GM19372 (cell line): ENCODE results near the gene MAML3.

Source experiments
- ATAC-seq: cut with Tn5 transposase; IDR thresholded peaks from one replicate; pipeline ENCODE4 v1.9.1; 2021; ENCODE audit warnings: mild to moderate bottlenecking, low read depth, moderate library complexity; ENCODE audit not compliant: unreplicated experiment

Gene MAML3

DNA sequence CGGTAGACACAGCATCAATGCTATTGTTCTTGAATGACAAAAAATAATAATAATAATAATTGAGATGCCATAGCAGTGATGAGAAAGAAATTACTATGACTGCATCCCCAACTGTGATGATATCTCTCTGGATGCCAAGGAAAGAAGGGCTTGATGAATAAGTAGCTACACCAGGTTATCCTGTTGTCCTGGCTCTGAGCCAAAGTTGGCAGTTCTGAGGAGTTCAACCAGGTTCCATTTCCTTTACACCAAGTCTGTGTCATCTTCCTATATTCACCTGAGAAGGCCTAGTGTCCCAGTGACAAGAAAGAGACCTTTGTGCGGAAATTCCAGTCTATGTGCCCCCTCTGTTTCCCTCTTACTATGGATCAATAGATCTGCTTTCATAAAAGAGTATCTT, 3.4 kb upstream of the MAML3 start:
- ATAC-seq = no peak

DNA sequence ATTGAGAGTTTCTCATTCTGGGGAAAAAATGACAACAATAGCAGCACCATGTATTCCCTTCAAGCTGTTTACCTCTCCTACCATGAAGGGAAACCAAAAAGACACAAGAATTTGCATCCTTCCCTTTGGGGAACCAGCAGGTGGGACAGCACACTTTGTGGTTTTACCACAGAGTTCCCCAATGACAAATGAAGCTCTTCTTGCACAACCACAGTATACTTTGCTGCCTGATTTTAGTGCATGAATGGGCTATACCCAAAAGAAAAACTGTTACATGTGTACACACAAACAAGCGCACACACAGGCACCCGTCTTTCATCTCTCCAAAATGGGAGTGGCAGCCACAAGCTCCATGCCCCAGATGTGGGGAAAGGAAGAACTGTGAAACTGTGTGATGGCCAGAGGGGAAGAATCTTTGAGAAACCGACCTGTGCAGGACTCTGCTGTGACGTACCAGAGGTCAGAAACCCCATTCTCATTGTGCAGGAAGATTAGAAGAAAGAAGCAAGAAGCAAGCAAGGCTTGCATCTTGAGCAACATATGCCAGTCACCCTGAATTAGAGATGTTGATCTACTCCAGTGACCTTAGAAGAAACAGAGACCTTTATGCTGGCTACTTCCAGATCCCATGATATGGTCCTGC, 2.7 kb upstream of the MAML3 start:
- ATAC-seq = peak; percentile 45

DNA sequence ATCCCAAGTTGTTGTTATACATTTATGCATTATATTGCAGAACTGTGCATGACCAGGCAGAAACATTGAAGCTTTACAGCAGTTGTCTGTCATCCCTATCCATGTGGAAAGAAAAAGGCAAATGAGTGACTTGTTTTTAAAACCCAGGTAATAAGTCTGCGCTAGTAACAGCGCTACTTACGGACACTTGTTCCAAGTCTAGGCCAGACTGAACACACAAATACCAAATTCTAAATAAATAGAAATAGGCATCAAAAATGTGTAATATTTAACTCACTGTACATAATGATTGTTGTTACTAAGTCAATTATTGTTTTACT, 548 bp upstream of the MAML3 start:
- ATAC-seq = no peak

DNA sequence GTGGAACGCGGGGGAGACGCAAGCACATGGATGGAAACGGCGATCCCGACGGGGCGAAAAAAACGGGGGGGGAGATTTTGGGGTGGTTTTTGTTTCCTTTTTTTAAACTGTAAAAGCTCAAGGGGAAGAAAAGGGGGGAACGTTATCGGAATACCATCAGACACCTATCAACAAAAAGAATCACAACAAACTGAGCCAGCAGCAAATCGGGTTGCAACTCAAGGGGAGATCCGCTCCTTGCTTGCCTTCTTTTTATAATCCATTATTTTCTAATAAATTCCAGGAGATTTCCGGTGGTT, 616 bp downstream of the MAML3 start:
- no peak for ATAC-seq

DNA sequence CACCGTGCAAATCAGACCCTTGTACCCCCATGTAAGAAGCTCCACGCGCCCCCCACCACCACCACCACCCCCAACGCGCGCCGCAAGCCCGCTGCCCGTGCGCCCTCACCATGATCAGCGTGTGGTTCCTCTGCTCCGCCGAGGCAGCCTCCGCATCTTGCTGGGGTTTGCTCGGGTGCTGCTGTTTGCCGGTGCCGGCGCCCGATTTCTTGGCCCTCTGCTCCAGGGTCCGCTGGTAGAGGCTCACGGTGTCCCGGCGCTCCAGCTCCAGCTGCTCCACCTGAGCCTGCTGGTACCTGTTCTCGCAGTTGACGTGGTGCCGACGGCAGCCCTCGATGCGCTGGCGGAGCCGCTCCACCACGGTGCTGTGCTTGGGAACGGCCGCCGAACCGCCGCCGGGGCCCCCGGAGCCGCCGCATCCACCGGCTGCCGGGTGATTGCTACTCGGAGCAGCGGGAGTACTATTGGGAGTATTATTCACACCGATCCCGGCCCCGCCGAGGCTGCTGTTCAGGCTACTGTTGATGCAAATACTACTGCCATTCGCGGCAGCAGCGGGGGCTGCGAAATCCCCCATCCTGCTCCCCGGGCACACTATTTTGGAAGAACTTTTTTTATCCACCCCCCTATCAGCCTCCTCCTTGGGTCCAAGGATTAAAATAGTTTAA, 1.1 kb downstream of the MAML3 start:
- ATAC-seq = no peak

DNA sequence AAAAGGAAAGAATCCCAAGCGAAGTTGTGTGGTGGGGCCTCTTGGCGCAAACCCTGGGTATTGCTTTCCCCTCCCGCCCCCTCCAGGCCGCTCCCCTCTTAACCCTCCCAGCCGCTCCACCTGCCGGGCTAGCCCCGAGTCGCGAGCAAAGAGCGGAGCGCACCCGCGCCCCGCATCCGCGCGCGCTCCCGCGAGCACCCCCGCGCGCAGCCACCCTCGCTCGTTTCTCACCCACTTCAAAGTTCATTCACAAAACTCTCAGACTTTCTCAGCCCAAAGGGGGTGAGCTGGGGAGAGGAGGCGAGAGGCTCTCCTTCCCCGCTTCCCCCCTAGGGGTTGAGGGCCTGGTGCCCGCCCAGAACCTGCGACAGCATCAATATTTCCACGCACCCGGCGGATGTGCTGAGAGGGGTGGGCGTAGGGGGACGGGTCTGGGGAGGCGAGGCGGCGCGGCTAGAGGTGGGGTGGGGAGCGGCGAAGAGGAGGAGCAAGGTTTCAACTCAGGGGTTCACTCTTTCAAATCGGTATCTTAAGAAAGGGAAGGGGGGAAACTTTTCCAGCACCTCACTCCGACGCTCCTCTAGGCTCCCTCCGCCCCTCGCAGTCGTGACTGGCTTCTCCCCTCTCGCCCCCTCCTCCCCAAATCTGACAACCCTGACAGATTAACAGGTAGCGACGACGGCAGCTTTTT, 1.8 kb downstream of the MAML3 start:
- ATAC-seq = no peak

DNA sequence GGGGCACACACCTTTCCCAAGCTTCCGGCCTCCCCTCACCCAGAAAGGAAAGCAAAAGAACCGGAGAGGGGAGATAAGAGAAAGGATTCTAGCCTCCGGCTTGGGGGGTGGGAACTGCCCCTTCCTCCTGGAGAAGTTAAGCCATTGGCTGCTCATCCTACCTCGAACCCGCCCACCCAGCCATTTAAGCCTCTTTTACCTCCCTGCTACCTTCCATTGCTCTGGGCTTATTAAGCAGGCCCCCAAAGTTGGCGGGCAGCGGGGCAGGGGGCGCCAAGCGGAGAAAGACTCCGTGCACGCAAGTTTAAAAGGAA, 2.3 kb downstream of the MAML3 start:
- ATAC-seq = no peak

DNA sequence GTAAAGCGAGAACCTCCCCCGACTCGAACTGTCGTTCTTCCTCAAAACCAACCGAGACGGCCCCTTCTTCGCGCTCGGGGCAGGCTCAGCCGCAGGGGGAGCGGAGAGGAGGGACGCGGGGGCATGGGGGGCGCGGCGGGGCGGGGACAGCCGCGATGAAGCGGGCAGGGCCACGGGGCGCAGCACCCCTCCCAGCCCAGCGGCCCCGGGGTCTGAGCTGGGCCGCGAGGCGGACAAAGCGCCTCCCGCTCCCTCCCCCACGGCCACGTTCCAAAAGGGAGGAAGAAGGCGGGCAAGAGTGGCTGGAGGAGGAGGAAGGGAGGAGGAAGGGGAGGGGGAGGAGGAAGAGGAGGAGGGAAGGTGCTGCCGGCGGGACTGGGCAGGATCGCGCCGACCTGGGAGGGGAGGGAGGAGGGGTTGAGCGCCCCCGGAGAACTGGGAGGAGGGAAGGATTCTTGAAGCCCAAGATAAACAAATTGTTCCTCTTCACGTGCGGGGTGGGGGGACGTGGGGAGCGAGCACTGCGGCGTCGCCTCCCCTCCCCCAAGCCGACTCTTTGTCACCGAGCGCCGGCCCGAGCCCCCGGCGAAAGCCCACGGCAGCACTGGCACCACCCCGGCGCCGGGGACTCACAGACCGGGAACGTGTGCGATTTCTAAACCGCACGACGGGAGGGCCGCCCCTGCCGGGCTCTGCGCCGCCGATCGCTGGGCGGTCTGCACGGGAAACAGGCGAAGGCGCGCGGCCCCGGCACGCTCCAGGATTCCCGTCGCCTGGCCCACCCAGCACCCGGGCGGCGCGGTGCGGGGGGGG, 2.9 kb downstream of the MAML3 start:
- ATAC-seq = no peak

DNA sequence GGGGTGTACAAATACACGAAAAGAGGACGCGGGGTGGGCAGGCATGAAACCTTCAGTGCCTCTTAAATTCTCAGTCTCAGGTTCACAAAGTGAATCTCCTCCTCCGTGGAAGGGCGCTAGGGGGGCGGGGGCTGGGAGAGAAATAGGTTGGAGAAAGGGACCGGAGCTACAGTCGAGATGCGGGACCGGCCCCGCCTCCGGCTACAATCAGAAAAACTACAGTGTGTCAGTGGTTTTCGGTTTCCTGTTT, 3.4 kb downstream of the MAML3 start:
- ATAC-seq = no peak

DNA sequence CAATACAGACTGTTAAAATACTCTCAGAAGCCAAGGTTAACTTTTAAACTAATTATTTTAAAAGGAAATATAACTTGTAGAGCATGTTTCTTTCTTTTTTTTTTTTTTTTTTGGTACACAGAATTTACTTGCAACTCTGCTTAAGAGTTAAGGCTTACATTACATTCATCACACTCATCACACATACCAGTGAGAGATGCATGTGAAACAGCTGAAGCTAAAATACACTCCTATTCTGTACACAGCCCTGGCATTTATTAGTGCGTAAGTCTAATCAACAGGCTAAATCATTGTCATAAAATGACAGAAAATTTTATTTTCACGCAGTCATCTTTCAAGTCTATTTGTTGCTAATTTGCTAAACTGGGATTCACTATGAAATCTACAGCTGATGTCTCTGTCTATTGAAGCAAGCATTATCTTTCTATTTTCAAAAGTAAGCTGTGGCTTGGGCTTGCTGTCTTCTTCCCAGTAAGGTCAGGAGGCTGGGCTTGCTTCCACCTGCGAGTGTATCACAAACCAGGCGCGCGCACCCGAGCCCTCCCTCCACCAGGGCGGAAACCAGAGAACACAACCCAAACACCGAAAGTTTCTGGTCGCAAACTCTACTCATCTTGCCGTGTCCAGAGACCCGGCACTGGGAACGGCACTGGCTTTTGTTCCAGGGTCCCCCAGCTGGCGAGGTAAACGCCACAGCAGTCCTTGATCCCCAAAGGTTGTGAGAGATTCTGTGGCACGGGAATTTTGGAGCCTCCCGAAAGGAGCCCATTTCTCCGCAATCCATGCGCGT, 3.9 kb downstream of the MAML3 start:
- no peak for ATAC-seq

DNA sequence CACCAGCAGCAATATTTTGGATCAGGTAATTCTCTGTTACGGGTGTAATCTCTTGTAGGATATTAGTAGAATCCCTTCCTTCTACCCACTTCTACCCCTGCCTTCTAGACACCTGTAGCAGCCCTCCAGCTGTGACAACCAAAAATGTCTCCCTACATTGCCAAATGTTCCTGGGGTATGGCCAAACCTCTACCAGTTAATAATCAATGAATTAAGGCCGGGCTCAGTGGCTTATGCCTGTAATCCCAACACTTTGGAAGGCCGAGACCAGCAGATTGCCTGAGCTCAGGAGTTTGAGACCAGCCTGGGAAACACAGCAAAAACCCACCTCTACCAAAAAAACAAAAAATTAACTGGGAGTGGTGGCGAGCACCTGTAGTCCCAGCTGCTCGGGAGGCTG, 9.9 kb downstream of the MAML3 start:
- ATAC-seq = no peak

DNA sequence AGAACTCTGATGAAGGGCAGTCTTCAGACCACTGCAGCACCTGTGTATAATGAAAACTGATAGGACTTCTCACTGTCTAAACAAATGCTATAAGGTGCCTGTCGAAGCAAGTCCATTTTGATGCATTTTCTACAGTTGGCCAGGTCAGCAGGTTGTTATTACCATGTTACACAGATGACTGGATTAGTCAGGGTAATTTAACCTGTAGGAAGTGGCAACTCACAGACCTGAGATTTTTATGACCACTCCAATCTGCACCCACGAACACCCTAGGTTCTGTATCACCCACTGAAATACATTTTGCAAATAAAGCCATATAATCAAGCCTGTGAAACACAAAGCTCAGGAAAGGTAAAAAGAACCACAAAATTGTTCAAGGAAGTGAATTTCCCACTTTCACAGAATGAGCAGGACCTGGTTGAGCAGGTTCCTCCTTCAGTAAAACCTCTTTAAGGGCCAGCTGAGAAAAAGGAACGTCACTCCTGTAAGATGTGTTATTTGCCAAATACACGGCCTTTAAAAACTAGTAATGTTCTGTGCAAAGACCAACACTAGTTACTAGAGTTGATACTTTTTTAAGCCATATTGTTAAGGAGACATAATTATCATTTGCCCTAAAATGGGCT, 12.7 kb downstream of the MAML3 start:
- ATAC-seq = no peak

DNA sequence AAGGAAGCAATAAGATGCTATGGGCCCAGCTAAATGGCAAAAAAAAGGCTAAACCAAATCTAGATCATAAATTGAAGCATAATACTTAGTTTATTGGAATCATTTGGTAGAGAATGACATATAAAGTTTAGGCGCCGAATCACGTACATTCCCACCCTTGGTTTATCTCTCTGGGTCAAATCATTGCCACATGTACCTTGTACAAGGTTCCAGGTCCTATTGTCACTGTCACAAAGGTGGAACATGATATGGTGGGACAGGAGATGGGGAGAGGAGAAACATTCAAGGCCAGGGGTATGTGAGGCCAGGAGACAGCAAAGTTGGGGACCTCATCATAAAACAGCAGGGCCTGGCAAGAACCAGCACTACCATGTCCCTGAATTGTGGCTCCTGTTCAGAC, 13.4 kb downstream of the MAML3 start:
- ATAC-seq = no peak

DNA sequence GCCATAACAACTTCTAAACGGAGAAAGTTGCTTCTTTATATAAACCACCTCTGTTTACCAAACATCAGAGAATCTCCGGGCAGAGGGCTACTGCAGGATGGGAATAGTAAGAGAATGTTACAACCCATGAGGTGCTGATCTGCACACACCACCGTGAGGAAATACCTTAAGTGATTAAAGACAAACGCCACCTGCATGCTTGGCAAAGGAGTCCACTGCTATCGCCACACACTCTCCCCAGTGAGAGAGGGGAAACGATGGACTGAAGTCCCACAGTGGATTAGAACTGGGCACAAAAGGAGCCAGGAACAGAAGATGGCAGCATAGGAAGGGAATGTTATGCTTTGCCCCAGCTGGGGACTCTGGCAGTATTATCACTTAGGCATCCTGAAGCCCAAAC, 15.6 kb downstream of the MAML3 start:
- no peak for ATAC-seq

DNA sequence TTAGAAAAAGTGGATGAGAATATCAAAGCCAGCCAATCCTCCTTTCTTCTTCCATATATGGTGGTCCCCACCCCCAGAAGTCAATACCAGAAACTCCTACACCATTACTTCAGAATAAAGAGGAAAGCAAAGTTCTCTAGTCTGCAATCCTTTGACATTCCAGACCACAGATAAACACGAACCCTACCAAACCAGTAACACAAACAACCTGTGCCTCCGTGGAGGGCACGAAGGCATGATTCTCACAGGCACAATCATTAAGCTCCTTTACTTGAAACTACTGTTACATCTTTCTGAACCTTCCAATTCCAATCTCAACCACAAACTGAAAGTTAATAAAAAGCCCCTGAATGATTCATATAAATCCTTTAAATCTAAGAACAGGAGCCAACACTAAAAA, 16.3 kb downstream of the MAML3 start:
- ATAC-seq = no peak

DNA sequence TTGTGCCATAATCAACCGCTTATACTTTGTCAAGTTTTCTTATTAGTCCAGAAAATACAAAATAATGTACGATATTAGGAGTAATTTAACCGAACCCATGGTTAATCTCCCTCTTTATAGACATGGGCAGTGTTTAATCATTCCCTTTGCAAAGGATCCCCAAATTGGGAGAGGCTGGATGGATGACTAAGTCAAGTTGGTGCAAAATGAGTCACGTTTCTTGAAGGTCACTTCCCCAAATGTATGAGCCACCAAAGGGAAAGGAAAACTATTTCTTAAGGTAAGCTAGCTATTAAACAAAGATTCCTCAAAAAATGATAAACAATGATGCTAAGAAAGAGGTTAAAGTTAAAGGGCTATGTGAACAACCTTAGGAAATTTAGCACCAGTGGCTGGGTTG, 17.5 kb downstream of the MAML3 start:
- no peak for ATAC-seq

DNA sequence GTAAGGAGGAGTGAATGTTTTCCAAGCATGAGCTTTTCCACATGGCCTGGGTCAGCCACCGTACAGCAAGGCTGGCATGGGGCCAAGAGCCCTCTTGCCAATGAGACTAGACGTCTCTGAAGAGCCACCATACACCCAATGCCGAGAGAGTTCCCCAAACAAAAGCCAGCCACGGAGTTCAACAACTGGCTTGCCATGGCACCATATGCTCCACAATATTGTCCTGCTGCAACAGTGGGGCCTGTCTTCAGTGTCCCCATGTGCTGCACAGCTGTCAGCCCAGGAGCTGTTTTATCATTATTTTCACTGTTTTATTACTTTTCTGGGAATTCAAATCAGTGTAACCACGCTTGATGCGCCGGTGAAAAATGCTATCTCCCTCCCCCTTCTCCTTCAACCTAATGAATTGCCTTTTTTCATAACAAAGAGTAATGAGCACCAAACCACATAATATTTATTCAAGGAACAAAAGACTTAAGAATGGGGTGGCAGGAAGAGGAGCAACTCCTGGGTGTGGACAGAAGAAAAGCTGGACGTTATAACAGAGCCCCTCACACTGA, 18.4 kb downstream of the MAML3 start:
- ATAC-seq = no peak

DNA sequence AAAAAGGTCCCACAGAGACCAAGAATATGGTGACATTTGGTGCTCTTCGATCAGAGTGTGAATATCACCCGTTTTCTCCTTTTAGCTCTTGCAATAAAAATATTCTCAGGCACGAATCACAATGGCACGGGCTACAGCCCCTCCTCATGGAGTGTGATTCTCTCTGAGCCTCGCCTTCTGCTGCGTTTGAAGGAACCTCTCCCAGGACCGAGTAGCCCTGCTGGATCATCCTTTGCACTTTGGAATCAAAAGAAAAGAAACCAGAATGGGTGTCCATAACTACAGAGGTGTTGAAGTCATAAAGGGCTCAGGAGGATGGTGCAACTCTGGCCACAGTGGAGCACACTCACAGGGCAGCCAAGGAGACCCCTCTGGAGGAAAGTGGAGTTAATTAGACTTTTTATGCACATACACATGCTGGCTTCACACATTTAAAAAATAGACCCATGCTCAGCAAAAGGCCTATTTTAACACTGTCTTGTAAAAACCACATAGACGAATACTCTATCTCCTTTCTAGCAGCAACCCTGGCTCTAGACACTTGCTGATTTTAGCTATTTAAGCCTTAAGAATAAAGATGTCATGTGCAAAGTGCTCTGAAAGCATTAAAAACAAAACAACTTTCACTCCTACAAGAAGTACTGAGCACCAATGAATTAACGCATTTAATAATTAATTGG, 19.1 kb downstream of the MAML3 start:
- no peak for ATAC-seq

DNA sequence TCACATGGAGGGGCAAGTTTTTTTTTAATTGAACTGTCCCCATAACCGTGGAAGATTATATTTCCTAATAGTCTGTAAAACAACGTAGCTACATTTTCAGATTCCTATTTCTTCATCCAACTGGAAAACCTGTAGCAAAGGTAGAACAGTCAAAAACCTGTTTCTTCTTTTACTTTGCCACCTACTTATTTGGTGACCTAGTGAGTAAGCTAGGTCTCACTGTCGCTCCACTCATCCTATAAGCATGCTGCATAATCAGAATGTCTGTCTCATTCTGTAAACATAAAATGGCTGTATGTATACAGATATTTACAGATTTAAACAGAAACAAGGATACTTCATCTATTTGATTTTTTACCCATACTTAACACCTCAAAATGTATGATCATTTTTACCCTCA, 20.4 kb downstream of the MAML3 start:
- ATAC-seq = no peak

DNA sequence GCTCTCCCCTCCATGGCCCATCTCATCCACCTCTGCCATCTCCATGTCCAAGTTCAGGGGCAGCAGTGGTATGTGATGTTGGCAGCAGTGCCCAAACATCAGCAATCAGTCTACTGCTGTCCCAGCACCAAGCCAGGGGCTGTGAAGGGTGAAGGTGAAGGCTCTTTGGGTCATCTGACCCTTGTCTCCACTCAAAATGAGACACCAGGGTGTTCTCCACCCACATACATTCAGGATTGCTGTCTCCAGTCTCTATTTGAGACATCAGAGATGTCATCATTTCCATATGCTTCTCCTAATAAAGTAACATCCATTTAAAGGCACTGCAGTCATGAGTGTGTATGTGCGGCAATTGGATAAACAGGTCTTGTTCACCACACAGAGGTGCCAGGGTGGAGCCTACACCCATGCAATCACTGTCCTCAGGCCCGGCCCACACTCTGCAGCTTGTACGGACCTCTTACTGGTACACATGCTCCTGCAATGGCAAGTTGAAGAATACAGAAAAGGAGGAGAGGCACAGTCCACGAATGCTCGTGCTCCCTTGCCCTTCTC, 22.2 kb downstream of the MAML3 start:
- no peak for ATAC-seq
